Measurements from ENCODE around the gene SMIM11. TPM values are rescaled to one million over a fixed set of nuclear protein-coding genes. Genes with fewer than 3 reads are reported as not detected.

The SMIM11 gene
- total and polyA plus RNA-seq, 10 of the 15 experiments (the other 5 are each of a cell fraction or from before 2014, with no cell fraction given): 4.8 to 43.1 (median 16.0) TPM

GRCh38 chr21:34353182-34353581 is 22.1 kb upstream of the SMIM11 start:
- H3K27me3 ChIP-seq (replicated peaks in 1 of 2; ENCODE audit: control insufficient read depth in 2 of 2, insufficient read depth in 2 of 2, low read length in 1 of 2): no peaks in the 10 kb centered on the region; a peak in 1 of 4 replicates
- WGBS (ENCODE audit: insufficient coverage, insufficient replicate concordance, low lambda C conversion rate, missing lambda C conversion rate): 40% methylated on average over 6 of the region's 6 CpGs
- ATAC-seq (no peak), FAIRE-seq (no peak), DNase-seq (ENCODE audit: low read depth, low spot score) (no peak)
- no peak overlapping the region for H3K4me3 ChIP-seq
- no peaks in the 10 kb centered on the region for H3K79me2 ChIP-seq (ENCODE audit: control insufficient read depth, insufficient read depth, low read length)
- H3K36me3 ChIP-seq (ENCODE audit: control insufficient read depth in 2 of 2, insufficient read depth in 2 of 2, low read length in 1 of 2): no peaks in the 10 kb centered on the region
- intact Hi-C loops (cut with micrococcal nuclease; ENCODE audit: unreplicated experiment): no loop called here
- RAD21 ChIA-PET (ENCODE audit: unreplicated experiment): interaction anchor here (1.1 to 11.0 kb wide), 3 partner anchors 431 to 441 kb away, joined by 3 to 241 read pairs (median 4); no protein-coding TSS in a partner anchor
- SMC1A ChIA-PET (ENCODE audit: uncharacterized antibody, unreplicated experiment): interaction anchor here (1.6 to 4.3 kb wide), 2 partner anchors 9 to 429 kb away, joined by 5 to 30 read pairs; no protein-coding TSS in a partner anchor
- H3K9ac ChIP-seq (ENCODE audit: control insufficient read depth, insufficient read depth, low read length): no peak overlapping the region
- no peak overlapping the region for H2AFZ ChIP-seq (ENCODE audit: control insufficient read depth, low read depth, low read length)
- CTCF ChIA-PET: interaction anchor here (0.6 to 11.7 kb wide), 3 partner anchors 14 to 663 kb away, joined by 3 to 349 read pairs (median 11); no protein-coding TSS in a partner anchor
- no peaks in the 10 kb centered on the region for H4K20me1 ChIP-seq (ENCODE audit: control insufficient read depth, insufficient read depth)
- no TSS peak for BruUV-seq (replicated peaks)
- POLR2A ChIA-PET: no interaction called here
- no peaks in the 10 kb centered on the region for H3K4me1 ChIP-seq (ENCODE audit: control insufficient read depth, insufficient read depth, low read length)
- H3K9me3 ChIP-seq (replicated peaks; ENCODE audit: control insufficient read depth, insufficient read depth, low read length): no peaks in the 10 kb centered on the region
- in situ Hi-C loops (cut with MboI): no loop called here
- no peak overlapping the region for H3K27ac ChIP-seq (ENCODE audit: control insufficient read depth, insufficient read depth)
- no peak overlapping the region for H3K4me2 ChIP-seq (ENCODE audit: control insufficient read depth, insufficient read depth)
- no peak for TF ChIP-seq DPF2 (IDR thresholded peaks at IDR 0.05)
- no peak for TF ChIP-seq BCL11A (IDR thresholded peaks at IDR 0.05; ENCODE audit: low read depth, low read length)
- TF ChIP-seq, protein P1, sequence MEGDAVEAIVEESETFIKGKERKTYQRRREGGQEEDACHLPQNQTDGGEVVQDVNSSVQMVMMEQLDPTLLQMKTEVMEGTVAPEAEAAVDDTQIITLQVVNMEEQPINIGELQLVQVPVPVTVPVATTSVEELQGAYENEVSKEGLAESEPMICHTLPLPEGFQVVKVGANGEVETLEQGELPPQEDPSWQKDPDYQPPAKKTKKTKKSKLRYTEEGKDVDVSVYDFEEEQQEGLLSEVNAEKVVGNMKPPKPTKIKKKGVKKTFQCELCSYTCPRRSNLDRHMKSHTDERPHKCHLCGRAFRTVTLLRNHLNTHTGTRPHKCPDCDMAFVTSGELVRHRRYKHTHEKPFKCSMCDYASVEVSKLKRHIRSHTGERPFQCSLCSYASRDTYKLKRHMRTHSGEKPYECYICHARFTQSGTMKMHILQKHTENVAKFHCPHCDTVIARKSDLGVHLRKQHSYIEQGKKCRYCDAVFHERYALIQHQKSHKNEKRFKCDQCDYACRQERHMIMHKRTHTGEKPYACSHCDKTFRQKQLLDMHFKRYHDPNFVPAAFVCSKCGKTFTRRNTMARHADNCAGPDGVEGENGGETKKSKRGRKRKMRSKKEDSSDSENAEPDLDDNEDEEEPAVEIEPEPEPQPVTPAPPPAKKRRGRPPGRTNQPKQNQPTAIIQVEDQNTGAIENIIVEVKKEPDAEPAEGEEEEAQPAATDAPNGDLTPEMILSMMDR (IDR thresholded peaks at IDR 0.05 in 2 of 3, conservative IDR thresholded peaks at IDR 0.05 in 1 of 3; ENCODE audit: control insufficient read depth in 2 of 3, extremely low read depth in 1 of 3, insufficient read depth in 1 of 3, low read depth in 3 of 3, low read length in 3 of 3): no peak
- TF ChIP-seq MTA3 (IDR thresholded peaks at IDR 0.05; ENCODE audit: borderline replicate concordance, low read length): no peak
- no peak for TF ChIP-seq ZZZ3 (IDR thresholded peaks at IDR 0.05; ENCODE audit: control insufficient read depth, insufficient read length, low read depth)
- TF ChIP-seq RB1 (IDR thresholded peaks at IDR 0.05; ENCODE audit: borderline replicate concordance): no peak
- no peak for TF ChIP-seq E2F4 (IDR thresholded peaks at IDR 0.05; ENCODE audit: low read depth, low read length)
- TF ChIP-seq ZBTB11 (CRISPR knock-in tag; IDR thresholded peaks at IDR 0.05): no peak
- TF ChIP-seq BMI1 (IDR thresholded peaks at IDR 0.05; ENCODE audit: borderline replicate concordance): no peak
- TF ChIP-seq USF1 (IDR thresholded peaks at IDR 0.05; ENCODE audit: borderline replicate concordance, extremely low read length, insufficient read depth, low read depth, low read length): no peak
- no peak for TF ChIP-seq CREB1 (IDR thresholded peaks at IDR 0.05; ENCODE audit: low read depth)
- TF ChIP-seq PML (IDR thresholded peaks at IDR 0.05; ENCODE audit: low read length): no peak
- TF ChIP-seq NBN (IDR thresholded peaks at IDR 0.05): no peak
